ENCODE results near the gene MIGA2.

DNA sequence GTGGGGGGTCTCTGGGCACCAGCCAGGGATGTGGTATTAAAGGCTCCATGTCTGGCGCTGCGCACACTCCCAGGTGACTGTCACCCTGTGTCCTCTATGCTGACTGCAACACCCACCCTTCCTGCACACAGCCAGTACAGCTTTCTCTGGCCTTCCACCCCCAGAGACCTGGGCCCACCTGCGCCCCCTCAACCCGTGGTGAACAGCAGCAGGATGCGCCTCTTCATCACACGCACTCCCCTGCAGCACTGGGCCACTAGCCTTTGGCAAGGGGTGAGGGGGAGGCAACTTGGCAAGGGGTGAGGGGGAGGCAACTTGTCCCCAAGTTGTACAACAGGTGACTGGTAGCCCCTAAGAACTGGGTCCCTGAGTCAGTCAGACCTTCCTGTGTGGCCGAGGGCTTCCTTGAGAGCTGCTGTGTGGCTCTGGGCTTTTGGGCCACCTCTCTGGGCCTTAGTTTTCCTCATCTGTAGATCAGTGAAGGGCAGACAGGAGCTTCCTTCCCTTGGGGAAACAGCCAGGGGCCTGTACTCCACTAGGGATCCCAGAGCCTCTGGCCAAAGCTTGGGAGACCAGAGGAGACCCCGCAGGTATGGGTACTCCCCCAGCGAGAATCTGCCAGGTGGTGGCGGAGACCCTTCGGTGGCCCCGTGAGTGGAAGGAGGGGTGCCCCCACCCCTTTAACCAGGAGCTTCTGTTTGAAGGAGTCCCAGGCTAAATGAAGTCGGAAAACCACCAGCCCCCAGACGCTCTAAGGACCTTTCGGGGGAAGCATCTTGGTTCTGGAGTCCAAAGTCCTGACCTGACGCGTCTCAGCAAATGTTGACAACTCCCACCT, 69.7 kb downstream of the MIGA2 start:
- TF ChIP-seq POLR2AphosphoS5 (IDR thresholded peaks at IDR 0.05; ENCODE audit: low read depth, low read length): no peak
- TF ChIP-seq, protein P1, sequence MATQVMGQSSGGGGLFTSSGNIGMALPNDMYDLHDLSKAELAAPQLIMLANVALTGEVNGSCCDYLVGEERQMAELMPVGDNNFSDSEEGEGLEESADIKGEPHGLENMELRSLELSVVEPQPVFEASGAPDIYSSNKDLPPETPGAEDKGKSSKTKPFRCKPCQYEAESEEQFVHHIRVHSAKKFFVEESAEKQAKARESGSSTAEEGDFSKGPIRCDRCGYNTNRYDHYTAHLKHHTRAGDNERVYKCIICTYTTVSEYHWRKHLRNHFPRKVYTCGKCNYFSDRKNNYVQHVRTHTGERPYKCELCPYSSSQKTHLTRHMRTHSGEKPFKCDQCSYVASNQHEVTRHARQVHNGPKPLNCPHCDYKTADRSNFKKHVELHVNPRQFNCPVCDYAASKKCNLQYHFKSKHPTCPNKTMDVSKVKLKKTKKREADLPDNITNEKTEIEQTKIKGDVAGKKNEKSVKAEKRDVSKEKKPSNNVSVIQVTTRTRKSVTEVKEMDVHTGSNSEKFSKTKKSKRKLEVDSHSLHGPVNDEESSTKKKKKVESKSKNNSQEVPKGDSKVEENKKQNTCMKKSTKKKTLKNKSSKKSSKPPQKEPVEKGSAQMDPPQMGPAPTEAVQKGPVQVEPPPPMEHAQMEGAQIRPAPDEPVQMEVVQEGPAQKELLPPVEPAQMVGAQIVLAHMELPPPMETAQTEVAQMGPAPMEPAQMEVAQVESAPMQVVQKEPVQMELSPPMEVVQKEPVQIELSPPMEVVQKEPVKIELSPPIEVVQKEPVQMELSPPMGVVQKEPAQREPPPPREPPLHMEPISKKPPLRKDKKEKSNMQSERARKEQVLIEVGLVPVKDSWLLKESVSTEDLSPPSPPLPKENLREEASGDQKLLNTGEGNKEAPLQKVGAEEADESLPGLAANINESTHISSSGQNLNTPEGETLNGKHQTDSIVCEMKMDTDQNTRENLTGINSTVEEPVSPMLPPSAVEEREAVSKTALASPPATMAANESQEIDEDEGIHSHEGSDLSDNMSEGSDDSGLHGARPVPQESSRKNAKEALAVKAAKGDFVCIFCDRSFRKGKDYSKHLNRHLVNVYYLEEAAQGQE (IDR thresholded peaks at IDR 0.05; ENCODE audit: insufficient read depth in 1 of 2, low read depth in 2 of 2, low read length in 2 of 2): no peak

Data from PFSK-1 (cell line).